IMR-90 (cell line): ENCODE measurements around the gene MRGPRX2. TPM values are rescaled to one million over a fixed set of nuclear protein-coding genes. Genes with fewer than 3 reads are reported as not detected.

Experiments
- ATAC-seq: fragments of 200-7000 bp; cut with Tn5 transposase; 2 replicates; pipeline ENCODE4 v1.9.1; 2020; ENCODE audit warnings: low read depth, mild to moderate bottlenecking, moderate library complexity
- BruUV-seq: library from RNA; stranded (reverse); fragments of 400-500 nt; replicated peaks from 2 replicates; lab custom pipeline; 2021; lab: Mats Ljungman, UMichigan
- CTCF ChIA-PET: fragments of 300-600 bp; formaldehyde crosslinking; extraction: SDS; loops from one replicate; lab custom pipeline; 2021; ENCODE audit warnings: antibody characterized with exemption; lab: Yijun Ruan, JAX
- POLR2A ChIA-PET: fragments of 300-600 bp; sonication (Branson Sonifier 250); formaldehyde crosslinking; loops from one replicate; lab custom pipeline; 2022; ENCODE audit warnings: antibody characterized with exemption; ENCODE audit not compliant: unreplicated experiment; lab: Charles Lee
- DNase-seq: peaks from one replicate; pipeline ENCODE4 v3.0.0; 2013
- H2AFZ ChIP-seq: replicated peaks from 2 replicates; pipeline ENCODE3; 2013; ENCODE audit warnings: low read length, mild to moderate bottlenecking; ENCODE audit not compliant: poor library complexity
- H2AK5ac ChIP-seq: 2 replicates; pipeline ENCODE4 v1.6.1; 2013; ENCODE audit warnings: low read depth, low read length, inconsistent platforms
- H2AK9ac ChIP-seq: replicated peaks from 2 replicates; pipeline ENCODE3; 2013; ENCODE audit warnings: mild to moderate bottlenecking, low read depth, low read length, moderate library complexity; ENCODE audit not compliant: poor library complexity
- H2BK120ac ChIP-seq: 2 replicates; pipeline ENCODE4 v1.6.1; 2013; ENCODE audit warnings: low read depth, low read length, inconsistent platforms
- H2BK15ac ChIP-seq: 3 replicates; pipeline ENCODE4 v1.6.1; 2013; ENCODE audit warnings: low read depth, low read length, inconsistent platforms
- H2BK20ac ChIP-seq: 2 replicates; pipeline ENCODE4 v1.6.1; 2013; ENCODE audit warnings: low read depth, mild to moderate bottlenecking, inconsistent platforms, low read length, moderate library complexity
- H2BK5ac ChIP-seq: 2 replicates; pipeline ENCODE4 v1.6.1; 2013; ENCODE audit warnings: mild to moderate bottlenecking, low read depth, low read length, inconsistent platforms; ENCODE audit not compliant: poor library complexity, severe bottlenecking
- H3K14ac ChIP-seq: replicated peaks from 2 replicates; pipeline ENCODE4 v1.6.1; 2013; ENCODE audit warnings: low read depth, low read length, inconsistent platforms
- H3K18ac ChIP-seq: 2 replicates; pipeline ENCODE4 v1.6.1; 2013; ENCODE audit warnings: low read depth, low read length, control low read depth
- H3K23ac ChIP-seq: 2 replicates; pipeline ENCODE4 v1.6.1; 2013; ENCODE audit warnings: low read depth, low read length, inconsistent platforms
- H3K27ac ChIP-seq: 2 replicates; pipeline ENCODE4 v1.5.1; 2013; ENCODE audit warnings: mild to moderate bottlenecking, control low read depth, low read length; ENCODE audit not compliant: insufficient read depth
- H3K27me3 ChIP-seq: 2 replicates; pipeline ENCODE4 v1.6.1; 2013; ENCODE audit warnings: low read length; ENCODE audit not compliant: control insufficient read depth, insufficient read depth
- H3K36me3 ChIP-seq: 2 replicates; pipeline ENCODE4 v1.6.1; 2013; ENCODE audit warnings: low read length, mixed read lengths; ENCODE audit not compliant: control insufficient read depth, insufficient read depth
- H3K4ac ChIP-seq: 2 replicates; pipeline ENCODE4 v1.6.1; 2013; ENCODE audit warnings: low read depth, low read length, inconsistent platforms
- H3K4me1 ChIP-seq: 2 replicates; pipeline ENCODE4 v1.6.1; 2013; ENCODE audit warnings: low read length, mixed read lengths; ENCODE audit not compliant: control insufficient read depth, insufficient read depth
- H3K4me2 ChIP-seq: 2 replicates; pipeline ENCODE4 v1.6.1; 2013; ENCODE audit warnings: low read depth, mild to moderate bottlenecking, control low read depth, low read length, moderate library complexity
- H3K4me3 ChIP-seq: 2 replicates; pipeline ENCODE4 v1.5.1; 2013; ENCODE audit warnings: low read depth, mild to moderate bottlenecking, control low read depth, low read length, moderate library complexity; ENCODE audit not compliant: insufficient read depth
- H3K56ac ChIP-seq: 2 replicates; pipeline ENCODE4 v1.6.1; 2013; ENCODE audit warnings: low read length, inconsistent platforms; ENCODE audit not compliant: insufficient read depth; ENCODE audit errors: extremely low read depth
- H3K79me1 ChIP-seq, 2 experiments: 2 replicates each; pipeline ENCODE4 v1.6.1; 2013; ENCODE audit warnings: low read length in 2 of 2, inconsistent platforms in 1 of 2, low read depth in 1 of 2
- H3K9ac ChIP-seq: 2 replicates; pipeline ENCODE4 v1.6.1; 2013; ENCODE audit warnings: low read depth, low read length, control low read depth
- H3K9me1 ChIP-seq: 2 replicates; pipeline ENCODE4 v1.6.1; 2013; ENCODE audit warnings: low read length, inconsistent platforms; ENCODE audit not compliant: insufficient read depth
- H3K9me3 ChIP-seq: 2 replicates; pipeline ENCODE4 v1.6.1; 2013; ENCODE audit warnings: low read length; ENCODE audit not compliant: control insufficient read depth, insufficient read depth
- H4K20me1 ChIP-seq: 2 replicates; pipeline ENCODE4 v1.6.1; 2013; ENCODE audit warnings: low read length, inconsistent platforms; ENCODE audit not compliant: insufficient read depth
- H4K5ac ChIP-seq: 2 replicates; pipeline ENCODE4 v1.6.1; 2013; ENCODE audit warnings: mild to moderate bottlenecking, low read depth, low read length, control low read depth
- H4K8ac ChIP-seq, 2 experiments: 2 replicates each; pipeline ENCODE4 v1.6.1; 2013; ENCODE audit warnings: low read depth in 2 of 2, low read length in 2 of 2, control low read depth in 1 of 2, inconsistent platforms in 1 of 2
- H4K91ac ChIP-seq: 2 replicates; pipeline ENCODE4 v1.6.1; 2013; ENCODE audit warnings: low read depth, low read length, inconsistent platforms; ENCODE audit not compliant: insufficient read depth
- BHLHE40 ChIP-seq: fragments of 150-350 bp; IDR thresholded peaks from 2 replicates; pipeline ENCODE4 v1.6.1; 2016; ENCODE audit warnings: mild to moderate bottlenecking, low read depth, low read length
- CEBPB ChIP-seq: IDR thresholded peaks from 2 replicates; pipeline ENCODE4 v1.6.1; 2012; ENCODE audit warnings: low read depth, low read length, improper control_type of control experiment
- CHD1 ChIP-seq: IDR thresholded peaks from 2 replicates; pipeline ENCODE4 v1.6.1; 2012; ENCODE audit warnings: low read depth, low read length, improper control_type of control experiment
- FOS ChIP-seq: fragments of 150-350 bp; IDR thresholded peaks from 2 replicates; pipeline ENCODE4 v1.6.1; 2016; ENCODE audit warnings: low read depth, low read length
- MAFK ChIP-seq: IDR thresholded peaks from 2 replicates; pipeline ENCODE4 v1.6.1; 2012; ENCODE audit warnings: low read depth, low read length, improper control_type of control experiment
- NFE2L2 ChIP-seq: fragments of 150-350 bp; IDR thresholded peaks from 2 replicates; pipeline ENCODE4 v1.6.1; 2016; ENCODE audit warnings: low read depth, mild to moderate bottlenecking, low read length
- POLR2A ChIP-seq: IDR thresholded peaks from 2 replicates; pipeline ENCODE4 v1.6.1; 2012; ENCODE audit warnings: mild to moderate bottlenecking, low read depth, low read length
- RFX5 ChIP-seq: IDR thresholded peaks from 2 replicates; pipeline ENCODE4 v1.8.0; 2012; ENCODE audit warnings: low read depth, mild to moderate bottlenecking, low read length, moderate library complexity
- SMC3 ChIP-seq: fragments of 150-350 bp; IDR thresholded peaks from 2 replicates; pipeline ENCODE4 v1.6.1; 2016; ENCODE audit warnings: low read depth, mild to moderate bottlenecking, antibody characterized with exemption, low read length, moderate library complexity
- WGBS, 2 experiments: methylation state at CpG; one replicate each; pipeline versions ENCODE4 v1.1.5 to v1.1.7; 2013; ENCODE audit warnings: missing lambda C conversion rate in 2 of 2; ENCODE audit not compliant: insufficient read length in 1 of 2; ENCODE audit errors: extremely low coverage in 2 of 2; 5-methylcytosine and 5-hydroxymethylcytosine counted together
- dilution Hi-C: fragments of 300-500 bp; cut with HindIII; formaldehyde crosslinking; loops from one replicate; pipeline ENCODE4 v1.14.3; 2018; ENCODE audit warnings: low sequenced_read_pairs; ENCODE audit not compliant: unreplicated experiment
- in situ Hi-C: fragments of 300-500 bp; cut with MboI; formaldehyde crosslinking; loops from 3 replicates; pipeline ENCODE4 v1.14.3; 2019; ENCODE audit warnings: low sequenced_read_pairs, inconsistent platforms, mixed read lengths
- intact Hi-C: fragments of 100-400 bp; cut with micrococcal nuclease; formaldehyde crosslinking; loops from 2 replicates; pipeline ENCODE4 v1.10.0; 2022
- polyA plus RNA-seq, 3 experiments: library from polyadenylated mRNA; depleted of rRNA; stranded (reverse); fragments of >200 nt; gene quantifications; 2 replicates each; pipeline ENCODE4 v1.2.3, GENCODE V29; 2012; ENCODE audit warnings: low replicate concordance in 1 of 3
- total RNA-seq: library from RNA; depleted of rRNA; stranded (reverse); fragments of >200 nt; gene quantifications from 2 replicates; pipeline ENCODE4 v1.2.3, GENCODE V29; 2012
- TF ChIP-seq, protein P1 (sequence below): fragments of 150-350 bp; IDR thresholded peaks from 2 replicates; pipeline ENCODE4 v1.6.1; 2017; ENCODE audit warnings: mild to moderate bottlenecking, antibody characterized with exemption, low read length, low read depth
- TF ChIP-seq, protein P2 (sequence below): conservative IDR thresholded peaks from 2 replicates; pipeline ENCODE4 v1.5.1; 2012; ENCODE audit warnings: mild to moderate bottlenecking, low read depth, low read length, improper control_type of control experiment
- TF ChIP-seq, protein P3 (sequence below): fragments of 150-350 bp; IDR thresholded peaks from 2 replicates; pipeline ENCODE4 v1.6.1; 2016; ENCODE audit warnings: low read depth, mild to moderate bottlenecking, low read length, moderate library complexity, borderline replicate concordance

MRGPRX2 gene
- total and polyA plus RNA-seq, 2 of the 4 experiments (the other 2 are of a cell fraction), result not detected

DNA sequence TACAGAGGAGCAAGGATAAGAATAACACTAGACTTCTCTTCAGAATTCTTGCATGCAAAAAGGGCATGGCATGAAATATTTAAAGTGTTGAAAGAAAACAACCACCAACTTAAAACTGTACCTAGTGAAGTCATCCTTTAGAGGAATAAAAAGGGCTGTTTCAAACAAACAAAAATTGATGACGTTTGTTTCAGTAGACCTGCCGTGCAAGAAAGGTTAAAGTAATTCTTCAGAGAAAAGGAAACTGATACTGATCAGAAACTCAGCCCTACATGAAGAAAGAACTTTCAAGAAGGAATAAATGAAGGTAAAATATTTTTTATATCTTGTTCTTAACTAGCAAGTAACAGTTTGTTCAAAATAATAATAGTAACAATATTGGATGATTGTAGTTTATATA lies 27.5 kb downstream of the MRGPRX2 start:
- no peak overlapping the region for H3K18ac ChIP-seq
- DNase-seq, result no peak
- no peak overlapping the region for H4K8ac ChIP-seq
- H3K9ac ChIP-seq, result no peak overlapping the region
- TF ChIP-seq, protein P1, sequence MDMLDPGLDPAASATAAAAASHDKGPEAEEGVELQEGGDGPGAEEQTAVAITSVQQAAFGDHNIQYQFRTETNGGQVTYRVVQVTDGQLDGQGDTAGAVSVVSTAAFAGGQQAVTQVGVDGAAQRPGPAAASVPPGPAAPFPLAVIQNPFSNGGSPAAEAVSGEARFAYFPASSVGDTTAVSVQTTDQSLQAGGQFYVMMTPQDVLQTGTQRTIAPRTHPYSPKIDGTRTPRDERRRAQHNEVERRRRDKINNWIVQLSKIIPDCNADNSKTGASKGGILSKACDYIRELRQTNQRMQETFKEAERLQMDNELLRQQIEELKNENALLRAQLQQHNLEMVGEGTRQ, result no peak
- no peak for TF ChIP-seq MAFK
- no peak for TF ChIP-seq RFX5
- no peak for TF ChIP-seq NFE2L2
- TF ChIP-seq BHLHE40, result no peak
- no peak for TF ChIP-seq CHD1
- no peak for TF ChIP-seq SMC3
- no peak for TF ChIP-seq POLR2A
- no peak for TF ChIP-seq CEBPB
- TF ChIP-seq, protein P2, sequence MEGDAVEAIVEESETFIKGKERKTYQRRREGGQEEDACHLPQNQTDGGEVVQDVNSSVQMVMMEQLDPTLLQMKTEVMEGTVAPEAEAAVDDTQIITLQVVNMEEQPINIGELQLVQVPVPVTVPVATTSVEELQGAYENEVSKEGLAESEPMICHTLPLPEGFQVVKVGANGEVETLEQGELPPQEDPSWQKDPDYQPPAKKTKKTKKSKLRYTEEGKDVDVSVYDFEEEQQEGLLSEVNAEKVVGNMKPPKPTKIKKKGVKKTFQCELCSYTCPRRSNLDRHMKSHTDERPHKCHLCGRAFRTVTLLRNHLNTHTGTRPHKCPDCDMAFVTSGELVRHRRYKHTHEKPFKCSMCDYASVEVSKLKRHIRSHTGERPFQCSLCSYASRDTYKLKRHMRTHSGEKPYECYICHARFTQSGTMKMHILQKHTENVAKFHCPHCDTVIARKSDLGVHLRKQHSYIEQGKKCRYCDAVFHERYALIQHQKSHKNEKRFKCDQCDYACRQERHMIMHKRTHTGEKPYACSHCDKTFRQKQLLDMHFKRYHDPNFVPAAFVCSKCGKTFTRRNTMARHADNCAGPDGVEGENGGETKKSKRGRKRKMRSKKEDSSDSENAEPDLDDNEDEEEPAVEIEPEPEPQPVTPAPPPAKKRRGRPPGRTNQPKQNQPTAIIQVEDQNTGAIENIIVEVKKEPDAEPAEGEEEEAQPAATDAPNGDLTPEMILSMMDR, result no peak
- TF ChIP-seq, protein P3, sequence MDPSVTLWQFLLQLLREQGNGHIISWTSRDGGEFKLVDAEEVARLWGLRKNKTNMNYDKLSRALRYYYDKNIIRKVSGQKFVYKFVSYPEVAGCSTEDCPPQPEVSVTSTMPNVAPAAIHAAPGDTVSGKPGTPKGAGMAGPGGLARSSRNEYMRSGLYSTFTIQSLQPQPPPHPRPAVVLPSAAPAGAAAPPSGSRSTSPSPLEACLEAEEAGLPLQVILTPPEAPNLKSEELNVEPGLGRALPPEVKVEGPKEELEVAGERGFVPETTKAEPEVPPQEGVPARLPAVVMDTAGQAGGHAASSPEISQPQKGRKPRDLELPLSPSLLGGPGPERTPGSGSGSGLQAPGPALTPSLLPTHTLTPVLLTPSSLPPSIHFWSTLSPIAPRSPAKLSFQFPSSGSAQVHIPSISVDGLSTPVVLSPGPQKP, result no peak
- TF ChIP-seq FOS, result no peak
- ATAC-seq, result no peak
- H3K9me1 ChIP-seq, result no peaks in the 10 kb centered on the region
- no peak overlapping the region for H3K4me3 ChIP-seq
- no TSS peak for BruUV-seq
- no peak overlapping the region for H4K91ac ChIP-seq
- no CpG with 5 or more reads among the region's 2 CpGs for WGBS, 2 experiments
- intact Hi-C loops (no loop called here), in situ Hi-C loops (no loop called here), dilution Hi-C loops (no loop called here)
- no peaks in the 10 kb centered on the region for H3K4me1 ChIP-seq
- no peak overlapping the region for H3K27ac ChIP-seq
- H2BK20ac ChIP-seq, result no peak overlapping the region
- no peak overlapping the region for H2BK15ac ChIP-seq
- no peaks in the 10 kb centered on the region for H3K9me3 ChIP-seq
- H3K36me3 ChIP-seq, result no peaks in the 10 kb centered on the region
- no peak overlapping the region for H2BK120ac ChIP-seq
- H3K4me2 ChIP-seq, result no peak overlapping the region
- CTCF ChIA-PET, result no interaction called here
- H2BK5ac ChIP-seq, result no peak overlapping the region
- H3K27me3 ChIP-seq, result no peaks in the 10 kb centered on the region; the same call in 1 of the 2 replicates
- H3K79me1 ChIP-seq, result no peaks in the 10 kb centered on the region
- no peak overlapping the region for H3K4ac ChIP-seq
- no peak overlapping the region for H2AFZ ChIP-seq
- H4K5ac ChIP-seq, result no peak overlapping the region
- no peak overlapping the region for H3K14ac ChIP-seq
- H2AK5ac ChIP-seq, result no peak overlapping the region
- H3K23ac ChIP-seq, result no peak overlapping the region
- H3K56ac ChIP-seq, result no peak overlapping the region
- no peak overlapping the region for H2AK9ac ChIP-seq
- POLR2A ChIA-PET, result no interaction called here
- no peaks in the 10 kb centered on the region for H4K20me1 ChIP-seq
